HEK293T (cell line): Measurements from ENCODE around the gene ITGB5.

Experiments
- CTCF ChIA-PET: fragments of 350-600 bp; formaldehyde crosslinking; extraction: SDS; loops from one replicate; lab custom pipeline; 2021; ENCODE audit warnings: antibody characterized with exemption, inconsistent platforms; lab: Yijun Ruan, JAX
- POLR2A ChIA-PET: fragments of 350-600 bp; formaldehyde crosslinking; extraction: SDS; loops from one replicate; lab custom pipeline; 2020; ENCODE audit warnings: antibody characterized with exemption, inconsistent platforms; lab: Yijun Ruan, JAX
- DNase-seq: peaks from one replicate; pipeline ENCODE4 v3.0.0; 2012; ENCODE audit warnings: mixed read lengths; ENCODE audit errors: extremely low spot score
- ARNT ChIP-seq: fragments of 450-650 bp; IDR thresholded peaks from 2 replicates; pipeline ENCODE4 v1.6.1; 2017; ENCODE audit warnings: mild to moderate bottlenecking
- BHLHE40 ChIP-seq: fragments of 450-650 bp; IDR thresholded peaks from 2 replicates; pipeline ENCODE4 v1.6.1; 2016; ENCODE audit warnings: mild to moderate bottlenecking, moderate library complexity, borderline replicate concordance
- CTBP1 ChIP-seq: fragments of 450-650 bp; IDR thresholded peaks from 2 replicates; pipeline ENCODE4 v1.6.1; 2016; ENCODE audit warnings: borderline replicate concordance
- ELF4 ChIP-seq: fragments of 450-650 bp; IDR thresholded peaks from 2 replicates; pipeline ENCODE4 v1.6.1; 2017; ENCODE audit warnings: antibody characterized with exemption
- FOXA1 ChIP-seq: fragments of 450-650 bp; IDR thresholded peaks from 2 replicates; pipeline ENCODE4 v1.6.1; 2016; ENCODE audit warnings: mild to moderate bottlenecking
- FOXK2 ChIP-seq: fragments of 450-650 bp; IDR thresholded peaks from 2 replicates; pipeline ENCODE4 v1.6.1; 2016; ENCODE audit warnings: mild to moderate bottlenecking
- FOXM1 ChIP-seq: fragments of 450-650 bp; IDR thresholded peaks from 2 replicates; pipeline ENCODE4 v1.6.1; 2017; ENCODE audit warnings: mild to moderate bottlenecking, borderline replicate concordance
- HDGF ChIP-seq: fragments of 450-650 bp; IDR thresholded peaks from 2 replicates; pipeline ENCODE4 v1.6.1; 2017; ENCODE audit warnings: antibody characterized with exemption, borderline replicate concordance
- L3MBTL2 ChIP-seq: fragments of 450-650 bp; conservative IDR thresholded peaks from 2 replicates; pipeline ENCODE4 v1.6.1; 2016; ENCODE audit warnings: mild to moderate bottlenecking
- LEF1 ChIP-seq: fragments of 450-650 bp; IDR thresholded peaks from 2 replicates; pipeline ENCODE4 v1.6.1; 2017; ENCODE audit warnings: mild to moderate bottlenecking, borderline replicate concordance
- NFRKB ChIP-seq: fragments of 450-650 bp; IDR thresholded peaks from 2 replicates; pipeline ENCODE4 v1.6.1; 2016; ENCODE audit warnings: mild to moderate bottlenecking, moderate library complexity
- SP1 ChIP-seq: fragments of 450-650 bp; IDR thresholded peaks from 2 replicates; pipeline ENCODE4 v1.6.1; 2017
- SUZ12 ChIP-seq: fragments of 450-650 bp; IDR thresholded peaks from 2 replicates; pipeline ENCODE4 v1.6.1; 2016; ENCODE audit warnings: mild to moderate bottlenecking
- TARDBP ChIP-seq: fragments of 450-650 bp; IDR thresholded peaks from 2 replicates; pipeline ENCODE4 v1.6.1; 2016
- ZNF384 ChIP-seq: fragments of 450-650 bp; IDR thresholded peaks from 2 replicates; pipeline ENCODE4 v1.6.1; 2016
- TF ChIP-seq, protein P1 (sequence below): fragments of 450-650 bp; IDR thresholded peaks from 2 replicates; pipeline ENCODE4 v1.6.1; 2016

Gene ITGB5

DNA sequence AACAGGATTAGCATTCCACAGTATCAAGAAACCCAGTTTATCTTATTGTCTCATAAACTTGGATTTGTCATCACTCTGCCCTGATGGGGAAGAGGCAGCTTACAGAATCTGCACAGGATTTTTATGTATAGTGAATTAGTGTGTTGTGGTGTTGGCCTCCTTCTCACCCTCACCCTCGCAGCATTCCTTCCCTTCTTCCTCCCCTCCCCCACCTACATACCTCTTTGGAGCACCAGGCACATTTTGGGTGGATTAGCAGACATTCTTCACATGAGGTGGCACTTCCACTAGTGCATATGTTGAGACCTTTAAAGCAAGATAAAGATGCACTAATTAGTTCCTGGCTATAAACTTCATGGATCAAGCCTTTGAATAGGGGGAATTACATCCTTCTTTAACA, 13.9 kb downstream of the ITGB5 start:
- ChIA-PET POLR2A (no interaction called here), CTCF (no interaction called here)
- no peak for DNase-seq
- TF ChIP-seq HDGF = no peak
- TF ChIP-seq SUZ12 = no peak
- TF ChIP-seq ZNF384 = no peak
- TF ChIP-seq FOXK2 = no peak
- TF ChIP-seq L3MBTL2 = no peak
- TF ChIP-seq ELF4 = no peak
- no peak for TF ChIP-seq FOXM1
- TF ChIP-seq ARNT = no peak
- no peak for TF ChIP-seq NFRKB
- TF ChIP-seq BHLHE40 = no peak
- no peak for TF ChIP-seq LEF1

DNA sequence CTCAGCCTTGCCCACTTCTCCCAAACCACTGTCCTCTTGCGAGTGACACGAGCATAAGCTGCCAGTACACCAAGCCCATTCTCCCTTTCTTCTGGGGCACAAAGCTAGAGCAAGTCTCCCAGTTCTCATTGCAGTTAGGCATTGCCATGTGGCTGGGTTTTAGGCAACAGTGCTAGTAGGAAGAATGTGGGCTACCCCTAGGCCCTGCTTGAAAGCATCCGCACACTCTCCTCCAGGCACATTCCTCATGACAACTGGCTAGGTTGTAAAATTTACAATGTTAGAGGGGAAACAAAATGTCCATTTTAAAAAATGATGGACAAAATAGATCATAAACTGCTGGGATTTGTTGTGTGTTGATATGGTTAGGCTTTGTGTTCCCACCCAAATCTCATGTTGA, 19.7 kb downstream of the ITGB5 start:
- ChIA-PET CTCF (no interaction called here), POLR2A (no interaction called here)
- TF ChIP-seq CTBP1 = no peak
- no peak for TF ChIP-seq BHLHE40
- TF ChIP-seq NFRKB = no peak
- no peak for TF ChIP-seq FOXA1
- TF ChIP-seq FOXK2 = no peak
- no peak for TF ChIP-seq L3MBTL2
- TF ChIP-seq SP1 = no peak
- TF ChIP-seq SUZ12 = no peak
- no peak for TF ChIP-seq FOXM1
- TF ChIP-seq LEF1 = no peak
- no peak for TF ChIP-seq HDGF
- TF ChIP-seq ZNF384 = no peak
- no peak for TF ChIP-seq ARNT
- TF ChIP-seq TARDBP = no peak
- TF ChIP-seq, protein P1, sequence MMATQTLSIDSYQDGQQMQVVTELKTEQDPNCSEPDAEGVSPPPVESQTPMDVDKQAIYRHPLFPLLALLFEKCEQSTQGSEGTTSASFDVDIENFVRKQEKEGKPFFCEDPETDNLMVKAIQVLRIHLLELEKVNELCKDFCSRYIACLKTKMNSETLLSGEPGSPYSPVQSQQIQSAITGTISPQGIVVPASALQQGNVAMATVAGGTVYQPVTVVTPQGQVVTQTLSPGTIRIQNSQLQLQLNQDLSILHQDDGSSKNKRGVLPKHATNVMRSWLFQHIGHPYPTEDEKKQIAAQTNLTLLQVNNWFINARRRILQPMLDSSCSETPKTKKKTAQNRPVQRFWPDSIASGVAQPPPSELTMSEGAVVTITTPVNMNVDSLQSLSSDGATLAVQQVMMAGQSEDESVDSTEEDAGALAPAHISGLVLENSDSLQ = no peak
- no peak for TF ChIP-seq ELF4
- DNase-seq = no peak

DNA sequence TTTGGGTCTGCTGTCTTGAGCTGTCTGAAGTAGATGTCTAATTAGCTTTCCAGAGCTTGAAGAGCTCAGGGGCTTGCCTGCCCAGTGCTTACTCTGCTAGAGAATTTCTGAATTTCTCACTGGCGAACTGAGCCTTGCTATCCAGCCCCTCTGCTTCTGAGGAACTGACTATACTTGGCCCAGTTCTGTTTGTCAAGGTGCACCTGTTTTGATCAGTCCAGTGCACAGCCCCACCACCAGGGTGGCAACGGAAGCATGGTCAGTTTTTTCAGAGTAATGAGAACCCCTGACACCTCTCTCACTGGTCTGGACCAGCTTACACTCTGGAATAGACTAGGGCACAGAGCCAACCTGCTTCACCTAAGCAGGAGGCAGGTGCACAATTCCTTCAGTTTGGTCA, 25.2 kb downstream of the ITGB5 start:
- TF ChIP-seq FOXK2 (no peak), TARDBP (no peak), BHLHE40 (no peak), L3MBTL2 (no peak), LEF1 (no peak), ELF4 (no peak), HDGF (no peak), SUZ12 (no peak), SP1 (no peak), ZNF384 (no peak), CTBP1 (no peak), NFRKB (no peak), FOXA1 (no peak), ARNT (no peak), FOXM1 (no peak)
- TF ChIP-seq, protein P1 = no peak
- no peak for DNase-seq
- ChIA-PET CTCF (interaction anchor here (0.8 to 1.0 kb wide), 2 partner anchors 15 to 39 kb away, joined by 3 to 6 read pairs; no protein-coding TSS in a partner anchor), POLR2A (no interaction called here)

DNA sequence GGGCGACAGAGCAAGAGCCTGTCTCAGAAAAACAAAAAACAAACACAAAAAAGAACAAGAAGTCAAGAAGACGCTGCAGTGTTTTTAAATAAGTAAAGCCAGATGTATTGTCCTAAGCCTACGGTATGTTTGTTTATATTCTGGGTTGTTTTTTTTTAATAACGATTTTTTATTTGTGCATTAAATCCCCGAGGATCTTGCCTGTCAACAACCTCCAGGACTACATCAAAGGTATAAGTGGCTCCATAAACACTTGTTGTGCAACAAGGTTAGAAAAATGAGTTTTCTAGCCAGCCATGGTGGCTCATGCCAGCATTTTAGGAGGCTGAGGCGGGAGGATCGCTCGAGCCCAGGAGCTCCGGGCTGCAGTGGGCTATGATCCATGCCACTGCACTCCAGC, 26.1 kb downstream of the ITGB5 start:
- ChIA-PET CTCF (interaction anchor here (0.8 kb wide), 1 partner anchor 16 kb away, joined by 6 read pairs; no protein-coding TSS in a partner anchor), POLR2A (no interaction called here)
- TF ChIP-seq ELF4 (no peak), NFRKB (no peak), BHLHE40 (no peak), SUZ12 (no peak), ARNT (no peak), LEF1 (no peak), L3MBTL2 (no peak), ZNF384 (no peak), TARDBP (no peak), FOXK2 (no peak), HDGF (no peak)
- TF ChIP-seq, protein P1 = no peak
- no peak for DNase-seq

DNA sequence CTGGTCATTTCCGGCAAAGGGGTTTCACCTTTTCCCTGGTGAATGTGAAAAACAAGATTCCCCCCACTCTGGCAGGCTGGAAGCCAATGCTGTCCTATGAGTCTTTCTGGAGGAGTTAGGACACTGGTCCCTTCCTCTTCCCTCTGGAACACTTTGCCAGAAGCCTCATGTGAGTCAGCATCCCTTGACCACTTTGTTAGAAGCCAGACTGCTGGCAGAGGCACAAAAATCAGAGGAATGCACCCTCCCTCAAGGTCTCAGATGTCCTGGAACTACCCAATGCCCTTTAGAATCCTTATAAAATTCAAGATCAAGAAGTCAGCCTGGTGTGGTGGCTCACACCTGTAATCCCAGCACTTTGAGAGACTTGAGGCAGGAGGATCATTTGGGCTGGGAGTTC, 26.6 kb downstream of the ITGB5 start:
- ChIA-PET CTCF (no interaction called here), POLR2A (no interaction called here)
- no peak for DNase-seq
- TF ChIP-seq LEF1 = no peak
- TF ChIP-seq BHLHE40 = no peak
- TF ChIP-seq FOXM1 = no peak
- no peak for TF ChIP-seq HDGF
- TF ChIP-seq TARDBP = no peak
- no peak for TF ChIP-seq FOXA1
- no peak for TF ChIP-seq NFRKB
- TF ChIP-seq SP1 = no peak
- no peak for TF ChIP-seq CTBP1
- TF ChIP-seq FOXK2 = no peak
- TF ChIP-seq, protein P1 = no peak
- TF ChIP-seq ELF4 = no peak
- TF ChIP-seq SUZ12 = no peak
- no peak for TF ChIP-seq L3MBTL2
- no peak for TF ChIP-seq ARNT
- TF ChIP-seq ZNF384 = no peak
